ENCODE measurements around the gene EXPH5.

The EXPH5 gene

DNA sequence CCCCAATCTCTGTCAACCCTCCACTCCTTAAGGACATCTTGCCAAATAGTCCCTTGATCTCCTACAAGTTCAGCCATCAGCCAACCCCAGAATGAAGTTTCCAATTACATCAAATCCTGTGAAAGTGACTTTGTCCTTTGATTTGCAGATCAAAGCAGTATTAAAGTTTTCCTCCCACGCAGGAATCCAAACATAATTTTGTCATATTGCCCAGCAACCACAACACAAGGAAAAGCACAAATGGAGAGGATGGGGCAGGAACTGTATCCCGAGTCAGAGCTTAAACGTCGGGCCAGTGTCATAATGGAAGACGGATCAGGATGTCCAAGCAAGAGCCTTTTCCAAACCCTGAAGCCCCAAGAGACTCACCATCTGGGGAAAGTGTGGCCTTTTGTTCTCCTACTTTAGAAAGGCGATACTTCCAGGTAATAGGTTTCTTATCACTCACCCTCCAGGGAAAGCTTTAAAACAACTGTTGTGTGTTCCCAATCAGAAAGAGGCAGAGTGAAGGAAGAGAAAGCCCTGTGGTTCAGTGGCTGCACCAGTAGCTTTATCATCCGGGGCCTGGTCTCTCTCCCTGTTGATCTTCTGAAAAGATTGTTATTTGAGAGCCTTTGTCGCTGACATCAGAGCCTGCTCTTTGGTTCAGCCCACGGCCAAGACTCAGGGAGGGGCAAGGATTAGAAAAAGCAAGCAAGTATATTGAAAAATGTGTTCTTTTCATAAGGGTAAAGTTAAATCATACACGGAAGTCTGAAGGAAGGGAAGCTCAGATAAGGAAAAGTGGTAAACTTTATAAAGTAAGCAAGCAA lies 41.7 kb downstream of the EXPH5 start:
- no peak for ATAC-seq
- TF ChIP-seq, protein P1, sequence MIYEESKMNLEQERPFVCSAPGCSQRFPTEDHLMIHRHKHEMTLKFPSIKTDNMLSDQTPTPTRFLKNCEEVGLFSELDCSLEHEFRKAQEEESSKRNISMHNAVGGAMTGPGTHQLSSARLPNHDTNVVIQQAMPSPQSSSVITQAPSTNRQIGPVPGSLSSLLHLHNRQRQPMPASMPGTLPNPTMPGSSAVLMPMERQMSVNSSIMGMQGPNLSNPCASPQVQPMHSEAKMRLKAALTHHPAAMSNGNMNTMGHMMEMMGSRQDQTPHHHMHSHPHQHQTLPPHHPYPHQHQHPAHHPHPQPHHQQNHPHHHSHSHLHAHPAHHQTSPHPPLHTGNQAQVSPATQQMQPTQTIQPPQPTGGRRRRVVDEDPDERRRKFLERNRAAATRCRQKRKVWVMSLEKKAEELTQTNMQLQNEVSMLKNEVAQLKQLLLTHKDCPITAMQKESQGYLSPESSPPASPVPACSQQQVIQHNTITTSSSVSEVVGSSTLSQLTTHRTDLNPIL (CRISPR knock-in tag; IDR thresholded peaks at IDR 0.05; ENCODE audit: low read depth) = no peak
- TF ChIP-seq GLIS3 (CRISPR knock-in tag; IDR thresholded peaks at IDR 0.05) = no peak
- TF ChIP-seq RARB (CRISPR knock-in tag; IDR thresholded peaks at IDR 0.05) = no peak
- TF ChIP-seq TOX (CRISPR knock-in tag; IDR thresholded peaks at IDR 0.05; ENCODE audit: borderline replicate concordance) = no peak
- no peak for TF ChIP-seq ZC3H10 (CRISPR knock-in tag; IDR thresholded peaks at IDR 0.05)
- TF ChIP-seq, protein P2, sequence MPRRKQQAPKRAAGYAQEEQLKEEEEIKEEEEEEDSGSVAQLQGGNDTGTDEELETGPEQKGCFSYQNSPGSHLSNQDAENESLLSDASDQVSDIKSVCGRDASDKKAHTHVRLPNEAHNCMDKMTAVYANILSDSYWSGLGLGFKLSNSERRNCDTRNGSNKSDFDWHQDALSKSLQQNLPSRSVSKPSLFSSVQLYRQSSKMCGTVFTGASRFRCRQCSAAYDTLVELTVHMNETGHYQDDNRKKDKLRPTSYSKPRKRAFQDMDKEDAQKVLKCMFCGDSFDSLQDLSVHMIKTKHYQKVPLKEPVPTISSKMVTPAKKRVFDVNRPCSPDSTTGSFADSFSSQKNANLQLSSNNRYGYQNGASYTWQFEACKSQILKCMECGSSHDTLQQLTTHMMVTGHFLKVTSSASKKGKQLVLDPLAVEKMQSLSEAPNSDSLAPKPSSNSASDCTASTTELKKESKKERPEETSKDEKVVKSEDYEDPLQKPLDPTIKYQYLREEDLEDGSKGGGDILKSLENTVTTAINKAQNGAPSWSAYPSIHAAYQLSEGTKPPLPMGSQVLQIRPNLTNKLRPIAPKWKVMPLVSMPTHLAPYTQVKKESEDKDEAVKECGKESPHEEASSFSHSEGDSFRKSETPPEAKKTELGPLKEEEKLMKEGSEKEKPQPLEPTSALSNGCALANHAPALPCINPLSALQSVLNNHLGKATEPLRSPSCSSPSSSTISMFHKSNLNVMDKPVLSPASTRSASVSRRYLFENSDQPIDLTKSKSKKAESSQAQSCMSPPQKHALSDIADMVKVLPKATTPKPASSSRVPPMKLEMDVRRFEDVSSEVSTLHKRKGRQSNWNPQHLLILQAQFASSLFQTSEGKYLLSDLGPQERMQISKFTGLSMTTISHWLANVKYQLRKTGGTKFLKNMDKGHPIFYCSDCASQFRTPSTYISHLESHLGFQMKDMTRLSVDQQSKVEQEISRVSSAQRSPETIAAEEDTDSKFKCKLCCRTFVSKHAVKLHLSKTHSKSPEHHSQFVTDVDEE (CRISPR knock-in tag; IDR thresholded peaks at IDR 0.05) = no peak
- TF ChIP-seq ARNTL (CRISPR knock-in tag; IDR thresholded peaks at IDR 0.05; ENCODE audit: borderline replicate concordance, low read depth) = no peak
- no peak for TF ChIP-seq CSDC2 (CRISPR knock-in tag; IDR thresholded peaks at IDR 0.05)
- no peak for TF ChIP-seq CSRNP3 (CRISPR knock-in tag; IDR thresholded peaks at IDR 0.05)
- no peak for TF ChIP-seq ESRRG (CRISPR knock-in tag; IDR thresholded peaks at IDR 0.05)
- no peak for TF ChIP-seq PPARA (CRISPR knock-in tag; IDR thresholded peaks at IDR 0.05; ENCODE audit: borderline replicate concordance)
- TF ChIP-seq ISL1 (CRISPR knock-in tag; IDR thresholded peaks at IDR 0.05) = no peak

- TF ChIP-seq RARB (CRISPR knock-in tag; IDR thresholded peaks at IDR 0.05) = no peak
- no peak for TF ChIP-seq SNAI2 (CRISPR knock-in tag; IDR thresholded peaks at IDR 0.05)
- no peak for TF ChIP-seq ZNF8 (CRISPR knock-in tag; IDR thresholded peaks at IDR 0.05)
- TF ChIP-seq PPARA (CRISPR knock-in tag; IDR thresholded peaks at IDR 0.05; ENCODE audit: borderline replicate concordance) = no peak
- TF ChIP-seq, protein P3, sequence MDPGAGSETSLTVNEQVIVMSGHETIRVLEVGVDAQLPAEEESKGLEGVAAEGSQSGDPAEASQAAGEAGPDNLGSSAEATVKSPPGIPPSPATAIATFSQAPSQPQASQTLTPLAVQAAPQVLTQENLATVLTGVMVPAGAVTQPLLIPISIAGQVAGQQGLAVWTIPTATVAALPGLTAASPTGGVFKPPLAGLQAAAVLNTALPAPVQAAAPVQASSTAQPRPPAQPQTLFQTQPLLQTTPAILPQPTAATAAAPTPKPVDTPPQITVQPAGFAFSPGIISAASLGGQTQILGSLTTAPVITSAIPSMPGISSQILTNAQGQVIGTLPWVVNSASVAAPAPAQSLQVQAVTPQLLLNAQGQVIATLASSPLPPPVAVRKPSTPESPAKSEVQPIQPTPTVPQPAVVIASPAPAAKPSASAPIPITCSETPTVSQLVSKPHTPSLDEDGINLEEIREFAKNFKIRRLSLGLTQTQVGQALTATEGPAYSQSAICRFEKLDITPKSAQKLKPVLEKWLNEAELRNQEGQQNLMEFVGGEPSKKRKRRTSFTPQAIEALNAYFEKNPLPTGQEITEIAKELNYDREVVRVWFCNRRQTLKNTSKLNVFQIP (CRISPR knock-in tag; IDR thresholded peaks at IDR 0.05; ENCODE audit: borderline replicate concordance, low read depth) = no peak
- TF ChIP-seq ISL1 (CRISPR knock-in tag; IDR thresholded peaks at IDR 0.05) = no peak
- TF ChIP-seq ZNF70 (CRISPR knock-in tag; IDR thresholded peaks at IDR 0.05) = no peak
- no peak for TF ChIP-seq CSDC2 (CRISPR knock-in tag; IDR thresholded peaks at IDR 0.05)
- no peak for TF ChIP-seq BACH2 (CRISPR knock-in tag; IDR thresholded peaks at IDR 0.05; ENCODE audit: borderline replicate concordance)
- TF ChIP-seq TOX (CRISPR knock-in tag; IDR thresholded peaks at IDR 0.05; ENCODE audit: borderline replicate concordance) = no peak
- no peak for TF ChIP-seq ZFP30 (CRISPR knock-in tag; IDR thresholded peaks at IDR 0.05)
- TF ChIP-seq TCF4 (CRISPR knock-in tag; IDR thresholded peaks at IDR 0.05; ENCODE audit: borderline replicate concordance) = no peak
- no peak for TF ChIP-seq ZFP3 (CRISPR knock-in tag; IDR thresholded peaks at IDR 0.05)
- no peak for TF ChIP-seq OSR1 (CRISPR knock-in tag; IDR thresholded peaks at IDR 0.05)
- TF ChIP-seq GLIS3 (CRISPR knock-in tag; IDR thresholded peaks at IDR 0.05) = no peak
- TF ChIP-seq, protein P1 (CRISPR knock-in tag; IDR thresholded peaks at IDR 0.05; ENCODE audit: low read depth) = no peak
- TF ChIP-seq ARNTL (CRISPR knock-in tag; IDR thresholded peaks at IDR 0.05; ENCODE audit: borderline replicate concordance, low read depth) = no peak
- TF ChIP-seq, protein P4, sequence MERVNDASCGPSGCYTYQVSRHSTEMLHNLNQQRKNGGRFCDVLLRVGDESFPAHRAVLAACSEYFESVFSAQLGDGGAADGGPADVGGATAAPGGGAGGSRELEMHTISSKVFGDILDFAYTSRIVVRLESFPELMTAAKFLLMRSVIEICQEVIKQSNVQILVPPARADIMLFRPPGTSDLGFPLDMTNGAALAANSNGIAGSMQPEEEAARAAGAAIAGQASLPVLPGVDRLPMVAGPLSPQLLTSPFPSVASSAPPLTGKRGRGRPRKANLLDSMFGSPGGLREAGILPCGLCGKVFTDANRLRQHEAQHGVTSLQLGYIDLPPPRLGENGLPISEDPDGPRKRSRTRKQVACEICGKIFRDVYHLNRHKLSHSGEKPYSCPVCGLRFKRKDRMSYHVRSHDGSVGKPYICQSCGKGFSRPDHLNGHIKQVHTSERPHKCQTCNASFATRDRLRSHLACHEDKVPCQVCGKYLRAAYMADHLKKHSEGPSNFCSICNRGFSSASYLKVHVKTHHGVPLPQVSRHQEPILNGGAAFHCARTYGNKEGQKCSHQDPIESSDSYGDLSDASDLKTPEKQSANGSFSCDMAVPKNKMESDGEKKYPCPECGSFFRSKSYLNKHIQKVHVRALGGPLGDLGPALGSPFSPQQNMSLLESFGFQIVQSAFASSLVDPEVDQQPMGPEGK (CRISPR knock-in tag; IDR thresholded peaks at IDR 0.05; ENCODE audit: borderline replicate concordance) = no peak
- no peak for ATAC-seq
Measured at GRCh38 chr11:108549319-108549885, 44.2 kb downstream of the EXPH5 start.
